ENCODE measurements around the gene METAP2.

DNA sequence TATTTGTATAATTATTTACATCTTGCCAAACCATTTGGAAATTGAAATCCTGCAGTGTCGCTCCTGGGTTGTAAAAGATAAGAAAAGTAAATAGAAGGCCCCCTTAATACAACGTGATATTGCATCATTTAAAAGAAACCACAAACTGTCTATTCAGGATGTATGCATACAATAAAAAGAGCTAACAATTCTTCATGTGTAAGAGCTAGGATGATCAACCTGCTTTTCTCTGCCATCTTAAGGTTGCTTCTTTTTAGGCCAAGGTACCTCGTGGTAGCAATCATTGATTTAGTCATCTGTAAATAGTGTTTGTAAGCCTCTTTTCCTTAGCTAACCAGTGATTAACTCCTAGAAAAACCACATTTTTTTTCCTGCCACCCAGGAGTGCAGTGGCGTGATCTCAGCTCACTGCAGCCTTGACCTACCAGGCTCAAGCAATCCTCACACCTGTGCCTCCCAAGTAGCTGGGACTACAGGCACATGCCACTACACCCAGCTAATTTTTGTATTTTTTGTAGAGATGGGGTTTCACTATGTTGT is 80.7 kb downstream of the METAP2 start:
- no peak for TF ChIP-seq POLR2A (IDR thresholded peaks at IDR 0.05)
- TF ChIP-seq, protein P1, sequence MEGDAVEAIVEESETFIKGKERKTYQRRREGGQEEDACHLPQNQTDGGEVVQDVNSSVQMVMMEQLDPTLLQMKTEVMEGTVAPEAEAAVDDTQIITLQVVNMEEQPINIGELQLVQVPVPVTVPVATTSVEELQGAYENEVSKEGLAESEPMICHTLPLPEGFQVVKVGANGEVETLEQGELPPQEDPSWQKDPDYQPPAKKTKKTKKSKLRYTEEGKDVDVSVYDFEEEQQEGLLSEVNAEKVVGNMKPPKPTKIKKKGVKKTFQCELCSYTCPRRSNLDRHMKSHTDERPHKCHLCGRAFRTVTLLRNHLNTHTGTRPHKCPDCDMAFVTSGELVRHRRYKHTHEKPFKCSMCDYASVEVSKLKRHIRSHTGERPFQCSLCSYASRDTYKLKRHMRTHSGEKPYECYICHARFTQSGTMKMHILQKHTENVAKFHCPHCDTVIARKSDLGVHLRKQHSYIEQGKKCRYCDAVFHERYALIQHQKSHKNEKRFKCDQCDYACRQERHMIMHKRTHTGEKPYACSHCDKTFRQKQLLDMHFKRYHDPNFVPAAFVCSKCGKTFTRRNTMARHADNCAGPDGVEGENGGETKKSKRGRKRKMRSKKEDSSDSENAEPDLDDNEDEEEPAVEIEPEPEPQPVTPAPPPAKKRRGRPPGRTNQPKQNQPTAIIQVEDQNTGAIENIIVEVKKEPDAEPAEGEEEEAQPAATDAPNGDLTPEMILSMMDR (IDR thresholded peaks at IDR 0.05), result no peak
